Activated gamma-delta T cell treated with anti-CD3 and anti-CD28 coated beads, Interleukin-2, amount 50 U/mL, for 16 hours (primary cell): Measurements from ENCODE around the gene HMOX1.
"Not testable (repeated sequence)": the region's sequence is repeated elsewhere in the genome, so short reads cannot be mapped to it uniquely, and the experiment has no call there.

ENCODE experiments used
- DNase-seq: peaks from one replicate; pipeline ENCODE4 v3.0.0-alpha.2; 2020; ENCODE audit warnings: low read depth

The HMOX1 gene

DNA sequence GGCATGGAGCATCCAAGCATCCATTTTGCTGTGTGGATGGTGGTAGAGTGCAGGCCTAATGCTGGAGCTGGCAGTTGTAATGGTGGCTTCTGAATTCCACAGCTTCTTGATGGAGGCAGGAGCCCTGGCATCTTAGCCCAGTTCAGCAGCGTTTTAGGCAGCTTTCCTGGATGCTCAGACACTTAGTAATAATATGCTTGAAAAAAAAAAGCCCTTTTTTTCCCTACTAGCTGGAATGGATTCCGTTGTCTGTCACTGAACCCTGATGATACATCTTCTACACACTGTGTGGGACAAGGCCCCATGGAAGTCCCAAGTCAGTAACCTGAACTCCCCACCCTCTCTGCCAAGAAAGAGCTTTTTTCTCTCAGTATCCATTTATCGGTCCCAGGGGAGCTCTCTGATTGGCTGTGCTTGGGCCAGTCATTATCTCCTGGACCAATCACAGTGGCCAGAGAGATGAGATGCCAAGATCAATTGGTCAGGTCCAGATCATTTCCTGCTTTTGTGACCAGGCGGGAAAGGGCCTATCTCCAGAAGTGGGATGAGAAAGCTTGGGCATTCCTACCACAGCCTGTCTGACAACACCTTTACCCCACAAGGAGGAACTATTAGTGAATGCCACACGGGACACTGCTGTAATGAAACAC, 53.3 kb downstream of the HMOX1 start:
- DNase-seq = no peak

DNA sequence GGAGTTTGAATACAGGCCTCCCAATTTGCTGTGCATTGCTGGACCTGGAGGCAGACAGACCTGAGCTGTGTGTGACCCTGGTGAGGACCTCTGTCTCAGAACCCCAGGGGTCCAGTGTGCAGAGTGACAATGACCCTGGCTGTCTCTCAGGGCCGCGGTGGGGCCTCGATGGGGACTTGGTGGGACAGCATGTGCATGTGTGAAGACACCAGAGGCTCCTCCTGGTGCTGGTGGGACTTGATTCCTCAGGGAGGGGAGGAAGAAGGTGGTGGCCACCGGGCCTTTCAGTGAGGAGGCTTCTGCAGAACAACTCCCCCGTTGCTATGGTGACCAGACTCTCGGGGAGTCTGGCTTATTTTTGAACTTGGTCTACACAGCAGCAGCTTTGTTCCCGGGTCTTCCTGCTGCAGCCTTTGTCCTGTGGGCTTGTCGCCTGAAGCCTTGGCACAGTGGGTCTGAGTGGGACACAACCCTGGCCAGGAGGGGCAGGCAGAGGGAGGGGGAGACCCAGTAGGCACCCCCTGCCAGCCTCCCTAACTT, 54.4 kb downstream of the HMOX1 start:
- no peak for DNase-seq

DNA sequence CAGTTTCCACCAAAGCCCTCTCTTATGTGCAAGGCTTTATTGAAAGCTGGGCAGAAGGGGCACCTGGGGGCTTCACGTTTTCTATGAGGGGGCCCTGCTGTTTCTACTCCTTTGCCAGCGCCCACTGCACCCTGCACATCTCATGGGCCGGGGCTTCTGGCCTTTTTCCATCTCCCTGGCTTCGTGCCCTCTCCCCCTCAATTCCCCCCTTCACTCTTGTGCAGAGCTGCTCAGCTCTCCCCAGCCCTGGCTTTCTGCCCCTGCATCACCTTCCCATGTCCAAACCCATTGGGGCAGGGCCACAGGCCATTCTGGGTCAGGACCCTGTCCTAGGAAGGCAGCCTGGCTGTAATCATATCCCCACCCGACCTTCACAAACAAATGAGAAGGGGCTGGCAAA, 55.5 kb downstream of the HMOX1 start:
- no peak for DNase-seq

DNA sequence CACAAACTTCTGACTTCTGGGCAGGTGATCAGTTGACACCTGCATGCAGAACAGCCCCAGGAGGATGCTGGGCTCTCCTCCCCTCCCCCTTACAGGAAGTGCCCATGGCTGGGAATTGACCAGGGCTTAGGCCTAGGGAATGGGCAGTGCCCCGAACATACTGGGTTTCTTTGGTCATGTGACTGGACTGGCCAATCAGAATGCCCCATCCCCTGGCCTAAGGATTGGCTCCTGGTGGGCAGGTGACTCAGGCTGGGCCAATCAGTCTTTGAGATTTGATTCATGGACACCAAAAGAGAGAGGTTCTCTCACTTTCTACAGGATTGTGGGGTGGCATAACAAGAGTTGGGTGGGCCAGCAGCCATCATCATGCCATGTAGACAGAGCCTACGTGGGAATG, 56.2 kb downstream of the HMOX1 start:
- no peak for DNase-seq

DNA sequence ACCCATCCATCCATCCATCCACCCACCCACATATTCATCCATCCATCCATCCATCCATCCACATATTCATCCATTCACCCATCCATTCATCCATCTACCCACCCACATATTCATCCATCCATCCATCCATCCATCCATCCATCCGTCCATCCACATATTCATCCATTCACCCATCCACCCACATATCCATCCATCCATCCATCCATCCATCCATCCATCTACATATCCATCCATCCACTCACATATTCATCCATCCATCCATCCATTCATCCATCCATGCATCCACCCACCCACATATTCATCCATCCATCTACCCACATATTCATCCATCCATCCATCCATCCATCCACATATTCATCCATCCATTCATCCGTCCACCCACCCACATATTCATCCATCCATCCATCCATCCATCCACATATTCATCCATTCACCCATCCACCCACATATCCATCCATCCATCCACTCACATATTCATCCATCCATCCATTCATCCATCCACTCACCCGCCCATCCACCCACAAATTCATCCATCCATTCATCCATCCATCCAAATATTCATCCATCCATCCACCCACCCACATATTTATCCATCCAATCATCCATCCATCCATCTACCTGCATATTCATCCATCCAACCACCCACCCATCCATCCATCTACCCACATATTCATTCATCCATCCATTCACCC, 57.9 kb downstream of the HMOX1 start:
- not testable (repeated sequence) for DNase-seq

DNA sequence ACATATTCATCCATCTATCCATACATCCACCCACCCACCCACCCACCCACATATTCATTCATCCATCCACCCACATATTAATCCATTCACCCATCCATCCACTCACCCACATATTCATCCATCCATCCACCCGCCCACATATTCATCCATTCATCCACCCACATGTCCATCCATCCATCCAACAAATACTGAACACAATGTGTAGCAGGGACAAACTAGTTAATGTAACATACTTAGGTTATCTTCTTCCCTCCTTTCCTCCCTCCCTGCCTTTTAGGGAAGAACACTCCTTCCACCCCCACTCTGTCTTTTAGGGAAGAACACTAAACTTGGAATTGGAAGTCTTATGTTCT, 58.4 kb downstream of the HMOX1 start:
- DNase-seq = no peak

DNA sequence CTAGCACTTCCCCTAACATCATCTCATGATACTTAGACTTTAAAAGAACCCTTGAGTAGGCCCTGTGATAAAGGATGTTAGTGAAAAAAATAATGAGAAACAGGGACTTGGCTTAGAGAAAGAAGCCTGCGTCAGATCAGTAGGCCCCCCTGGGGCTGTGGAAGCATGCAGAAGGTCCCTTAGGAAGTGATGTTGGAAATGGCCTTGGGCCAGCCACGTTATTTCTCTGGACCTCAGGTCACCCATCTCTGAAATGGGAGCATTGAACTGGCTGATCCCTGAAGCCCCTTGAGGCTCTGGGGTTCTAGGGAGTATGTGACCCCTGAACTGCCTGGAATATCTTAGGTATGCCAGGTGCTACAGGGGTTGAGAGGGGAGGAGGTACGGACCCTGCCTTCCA, 59.2 kb downstream of the HMOX1 start:
- DNase-seq = no peak

DNA sequence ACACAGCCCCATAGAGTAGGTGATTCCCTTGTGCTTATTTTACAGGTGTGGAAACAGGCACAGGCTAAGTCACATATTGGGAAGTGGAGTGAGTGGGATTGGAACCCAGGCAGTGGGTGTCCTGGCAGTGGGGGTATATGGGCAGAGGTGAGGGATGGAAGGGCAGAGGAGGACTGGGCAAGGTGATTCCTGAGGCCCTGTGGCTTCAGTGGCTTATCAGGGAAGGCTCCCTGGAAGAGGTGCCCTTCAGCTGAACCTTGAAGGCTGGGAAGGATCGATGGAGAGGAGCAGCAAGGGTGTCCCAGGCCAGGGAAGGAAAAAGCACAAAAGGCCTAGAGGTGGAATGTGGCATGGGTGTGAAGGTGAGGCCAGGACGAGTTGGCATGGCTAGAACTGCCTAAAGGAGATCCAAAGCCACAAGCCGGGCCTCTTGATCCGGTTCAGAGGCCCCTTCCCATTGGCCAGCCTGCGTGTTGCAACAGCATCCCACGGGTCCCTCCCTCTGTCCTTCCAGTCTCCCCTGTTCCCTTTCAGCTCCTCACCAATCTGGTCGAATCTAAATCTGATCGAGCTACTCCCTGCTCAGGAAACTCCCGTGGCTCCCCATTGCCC, 60.7 kb downstream of the HMOX1 start:
- no peak for DNase-seq

DNA sequence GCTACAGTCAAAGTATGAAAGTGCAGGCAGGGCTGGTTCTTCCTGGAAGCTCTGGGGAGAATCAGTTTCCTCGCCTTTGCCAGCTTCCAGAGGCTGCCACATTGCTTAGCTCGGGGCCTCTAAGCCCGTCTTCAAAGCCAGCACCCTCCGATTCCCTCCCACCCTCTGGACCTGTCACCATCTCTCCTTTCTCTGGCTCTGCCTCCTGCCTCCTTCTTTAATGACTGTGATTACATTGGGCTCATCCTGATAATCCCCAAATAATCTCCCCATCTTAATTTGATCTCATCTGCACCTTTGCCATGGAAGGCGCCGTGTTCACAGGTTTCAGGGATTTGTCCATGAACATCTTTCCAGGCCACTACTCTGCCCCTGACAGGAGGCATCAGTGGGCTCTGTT, 61.6 kb downstream of the HMOX1 start:
- no peak for DNase-seq

DNA sequence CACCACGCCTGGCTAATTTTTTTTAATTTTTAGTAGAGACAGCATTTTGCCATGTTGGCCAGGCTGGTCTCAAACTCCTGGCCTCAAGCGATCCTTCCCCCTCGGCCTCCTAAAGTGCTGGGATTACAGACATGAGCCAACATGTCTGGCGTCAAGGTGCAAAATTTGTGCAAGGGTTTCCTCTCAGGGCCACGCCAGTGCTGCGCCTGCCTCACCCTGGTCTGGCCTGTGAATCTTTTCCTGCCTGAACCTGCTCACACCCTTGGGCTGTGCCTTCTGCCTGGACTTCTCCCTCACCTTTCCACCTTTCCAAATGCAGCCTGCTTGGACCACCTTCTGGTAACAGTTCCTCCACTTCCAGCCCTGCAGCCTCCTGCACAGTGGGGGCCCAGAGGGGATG, 62.4 kb downstream of the HMOX1 start:
- no peak for DNase-seq
